Astrocyte (in vitro differentiated cells and primary cell): ENCODE measurements around the gene GPR137. TPM values are rescaled to one million over a fixed set of nuclear protein-coding genes. Genes with fewer than 3 reads are reported as not detected.
A peak's percentile ranks its signal among the peaks of the same experiment; 100 is the strongest.

Experiments used
- DNase-seq: peaks from one replicate; pipeline ENCODE4 v3.0.0-alpha.2; 2010; ENCODE audit warnings: low read depth
- FAIRE-seq: peaks from 2 replicates; lab custom pipeline; 2011; peaks lifted over from hg19 to GRCh38; lab: Jason Lieb, UNC
- H2AFZ ChIP-seq: 2 replicates; pipeline ENCODE4 v1.6.0; 2012; ENCODE audit warnings: low read depth, low read length, inconsistent platforms
- H3K27ac ChIP-seq: 2 replicates; pipeline ENCODE4 v1.5.1; 2011; ENCODE audit warnings: low read depth, low read length, inconsistent platforms
- H3K27me3 ChIP-seq: 2 replicates; pipeline ENCODE4 v1.6.0; 2011; ENCODE audit warnings: low read length, inconsistent platforms; ENCODE audit not compliant: insufficient read depth
- H3K36me3 ChIP-seq: 2 replicates; pipeline ENCODE4 v1.5.1; 2011; ENCODE audit warnings: low read length, inconsistent platforms; ENCODE audit not compliant: insufficient read depth
- H3K4me1 ChIP-seq: 2 replicates; pipeline ENCODE4 v1.5.1; 2011; ENCODE audit warnings: low read length, inconsistent platforms; ENCODE audit not compliant: insufficient read depth
- H3K4me2 ChIP-seq: 2 replicates; pipeline ENCODE4 v1.6.0; 2012; ENCODE audit warnings: low read length, inconsistent platforms
- H3K4me3 ChIP-seq: 2 replicates; pipeline ENCODE4 v1.5.1; 2011; ENCODE audit warnings: low read depth, mild to moderate bottlenecking, low read length, inconsistent platforms; ENCODE audit not compliant: insufficient read depth
- H3K79me2 ChIP-seq: 2 replicates; pipeline ENCODE4 v1.6.0; 2012; ENCODE audit warnings: mild to moderate bottlenecking, low read length, inconsistent platforms; ENCODE audit not compliant: insufficient read depth
- H3K9ac ChIP-seq: 2 replicates; pipeline ENCODE4 v1.6.0; 2012; ENCODE audit warnings: mild to moderate bottlenecking, low read length, inconsistent platforms
- H3K9me3 ChIP-seq: 2 replicates; pipeline ENCODE4 v1.5.1; 2012; ENCODE audit warnings: low read depth, mild to moderate bottlenecking, low read length, inconsistent platforms; ENCODE audit not compliant: insufficient read depth
- H4K20me1 ChIP-seq: 2 replicates; pipeline ENCODE4 v1.6.0; 2012; ENCODE audit warnings: low read length, inconsistent platforms; ENCODE audit not compliant: insufficient read depth
- H3K27ac Mint-ChIP-seq: one replicate; pipeline ENCODE4 v1.8.0; 2021; ENCODE audit warnings: mild to moderate bottlenecking, mixed read lengths; ENCODE audit not compliant: unreplicated experiment
- H3K27me3 Mint-ChIP-seq: one replicate; pipeline ENCODE4 v1.8.0; 2021; ENCODE audit warnings: low read depth, mixed read lengths; ENCODE audit not compliant: unreplicated experiment
- H3K36me3 Mint-ChIP-seq: one replicate; pipeline ENCODE4 v1.8.0; 2021; ENCODE audit warnings: low read depth, mixed read lengths; ENCODE audit not compliant: unreplicated experiment
- H3K4me1 Mint-ChIP-seq: one replicate; pipeline ENCODE4 v1.8.0; 2021; ENCODE audit warnings: low read depth, mixed read lengths; ENCODE audit not compliant: unreplicated experiment
- H3K4me3 Mint-ChIP-seq: one replicate; pipeline ENCODE4 v1.8.0; 2021; ENCODE audit warnings: mild to moderate bottlenecking, moderate library complexity, mixed read lengths; ENCODE audit not compliant: unreplicated experiment
- H3K9me3 Mint-ChIP-seq: one replicate; pipeline ENCODE4 v1.8.0; 2021; ENCODE audit warnings: mild to moderate bottlenecking, mixed read lengths; ENCODE audit not compliant: unreplicated experiment
- CTCF ChIP-seq: IDR thresholded peaks from 2 replicates; pipeline ENCODE4 v1.5.1; 2011; ENCODE audit warnings: low read depth, mild to moderate bottlenecking, inconsistent platforms, low read length, moderate library complexity; ENCODE audit not compliant: insufficient read depth
- EZH2 ChIP-seq: IDR thresholded peaks from 2 replicates; pipeline ENCODE4 v1.6.1; 2012; ENCODE audit warnings: mild to moderate bottlenecking, low read length, inconsistent platforms; ENCODE audit not compliant: insufficient read depth
- total RNA-seq: library from RNA; stranded (reverse); gene quantifications from 2 replicates; pipeline ENCODE4 v1.2.1, GENCODE V29; 2021

GPR137 gene
- total RNA-seq, 1 donor from 2014 or later, result 46.8 TPM

GRCh38 chr11:64264371-64264852 lies 21.2 kb upstream of the GPR137 start:
- peaks cover 22% of the 10 kb centered on the region for H3K36me3 Mint-ChIP-seq

GRCh38 chr11:64265176-64266160 lies 20.2 kb upstream of the GPR137 start:
- Histone ChIP-seq H4K20me1 (peaks cover 22% of the 10 kb centered on the region), H3K27ac (no peak overlapping the region), H3K4me3 (no peak overlapping the region), H3K4me2 (no peak overlapping the region), H3K9me3 (no peaks in the 10 kb centered on the region), H3K9ac (no peak overlapping the region), H3K36me3 (peaks cover 11% of the 10 kb centered on the region), H2AFZ (no peak overlapping the region), H3K79me2 (no peaks in the 10 kb centered on the region), H3K27me3 (no peaks in the 10 kb centered on the region), H3K4me1 (peaks cover 33% of the 10 kb centered on the region)
- Mint-ChIP-seq H3K27me3 (no peaks in the 10 kb centered on the region), H3K27ac (no peak overlapping the region), H3K36me3 (peaks cover 11% of the 10 kb centered on the region), H3K9me3 (no peaks in the 10 kb centered on the region), H3K4me1 (peaks cover 19% of the 10 kb centered on the region), H3K4me3 (no peak overlapping the region)
- TF ChIP-seq CTCF (no peak), EZH2 (no peak)
- FAIRE-seq, result no peak
- DNase-seq, result no peak

More at GRCh38 chr11:64264371-64264852, 21.2 kb upstream of the GPR137 start:
- FAIRE-seq (no peak), DNase-seq (no peak)
- peaks cover 14% of the 10 kb centered on the region for H3K36me3 ChIP-seq
- Mint-ChIP-seq H3K4me3 (peak overlapping the region; percentile 54), H3K9me3 (peaks cover 2% of the 10 kb centered on the region), H3K27me3 (no peaks in the 10 kb centered on the region), H3K27ac (no peak overlapping the region), H3K4me1 (peaks cover 19% of the 10 kb centered on the region)
- no peaks in the 10 kb centered on the region for H3K27me3 ChIP-seq
- no peak overlapping the region for H3K4me2 ChIP-seq
- no peaks in the 10 kb centered on the region for H3K79me2 ChIP-seq
- peaks cover 31% of the 10 kb centered on the region for H3K4me1 ChIP-seq
- no peak overlapping the region for H3K4me3 ChIP-seq
- no peak overlapping the region for H2AFZ ChIP-seq
- no peak for TF ChIP-seq CTCF
- no peak for TF ChIP-seq EZH2
- H3K27ac ChIP-seq, result no peak overlapping the region
- no peak overlapping the region for H3K9ac ChIP-seq
- H3K9me3 ChIP-seq, result no peaks in the 10 kb centered on the region
- H4K20me1 ChIP-seq, result peaks cover 31% of the 10 kb centered on the region

GRCh38 chr11:64266339-64266738 lies 19.3 kb upstream of the GPR137 start:
- peaks cover 8% of the 10 kb centered on the region for H3K36me3 Mint-ChIP-seq
- no peak for FAIRE-seq

More at GRCh38 chr11:64266339-64266738, 19.3 kb upstream of the GPR137 start:
- Histone ChIP-seq H4K20me1 (peaks cover 22% of the 10 kb centered on the region), H3K9ac (no peak overlapping the region), H2AFZ (no peak overlapping the region), H3K4me2 (no peak overlapping the region), H3K4me3 (no peak overlapping the region), H3K79me2 (no peaks in the 10 kb centered on the region), H3K27me3 (no peaks in the 10 kb centered on the region), H3K9me3 (no peaks in the 10 kb centered on the region), H3K4me1 (peaks cover 37% of the 10 kb centered on the region), H3K36me3 (peaks cover 11% of the 10 kb centered on the region), H3K27ac (no peak overlapping the region)
- Mint-ChIP-seq H3K27ac (no peak overlapping the region), H3K4me3 (no peak overlapping the region), H3K4me1 (peaks cover 19% of the 10 kb centered on the region), H3K9me3 (no peaks in the 10 kb centered on the region), H3K27me3 (no peaks in the 10 kb centered on the region)
- no peak for DNase-seq
- no peak for TF ChIP-seq EZH2
- TF ChIP-seq CTCF, result no peak
